GM19035 (cell line): Measurements from ENCODE around the gene A1BG.
"Not testable (repeated sequence)": the region's sequence is repeated elsewhere in the genome, so short reads cannot be mapped to it uniquely, and the experiment has no call there.

Experiments used
- ATAC-seq: cut with Tn5 transposase; IDR thresholded peaks from one replicate; pipeline ENCODE4 v1.9.1; 2021; ENCODE audit not compliant: unreplicated experiment

The A1BG gene

GRCh38 chr19:58386576-58387337, 33.5 kb upstream of the A1BG start, which contains the start of gene RPS5:
Gene RPS5 (plus strand): TSS chr19:58387269. CDS start chr19:58388138, 869 bp downstream.
- peak; percentile 79 for ATAC-seq

GRCh38 chr19:58385891-58386575, 32.7 kb upstream of the A1BG start:
- ATAC-seq, result peak; percentile 5

- ATAC-seq, result no peak
These were observed 32.1 kb upstream of the A1BG start for GRCh38 chr19:58385313-58385890.

- ATAC-seq, result no peak
These were observed 29.8 kb upstream of the A1BG start for GRCh38 chr19:58382997-58383603.

- ATAC-seq, result no peak
These were observed 28.3 kb upstream of the A1BG start for GRCh38 chr19:58381460-58382212.

GRCh38 chr19:58380662-58381459, 27.6 kb upstream of the A1BG start, which contains the start of gene ZNF837:
Gene ZNF837 (minus strand): TSS chr19:58381030. CDS start chr19:58369332, 11,698 bp downstream.
- peak; percentile 87 for ATAC-seq

GRCh38 chr19:58380037-58380661, 26.9 kb upstream of the A1BG start:
- peak; percentile 2 for ATAC-seq

- ATAC-seq, result no peak
These were observed 26.0 kb upstream of the A1BG start for GRCh38 chr19:58379246-58379645.

- ATAC-seq, result not testable (repeated sequence)
These were observed 23.4 kb upstream of the A1BG start for GRCh38 chr19:58376724-58377123.

GRCh38 chr19:58374200-58374599, 20.9 kb upstream of the A1BG start:
- no peak for ATAC-seq

- no peak for ATAC-seq
These were observed 19.2 kb upstream of the A1BG start for GRCh38 chr19:58372311-58373133.

GRCh38 chr19:58368561-58369360, 15.5 kb upstream of the A1BG start:
- no peak for ATAC-seq

- no peak for ATAC-seq
These were observed 14.6 kb upstream of the A1BG start for GRCh38 chr19:58367698-58368454.

- ATAC-seq, result no peak
These were observed 13.5 kb upstream of the A1BG start for GRCh38 chr19:58366585-58367430.

GRCh38 chr19:58364146-58364545, 10.9 kb upstream of the A1BG start:
- ATAC-seq, result no peak
